HepG2 (cell line): ENCODE results near the gene HPS6. TPM values are rescaled to one million over a fixed set of nuclear protein-coding genes. Genes with fewer than 3 reads are reported as not detected.

Experiments
- AHDC1 ChIP-seq: sonication (generic); formaldehyde crosslinking; IDR thresholded peaks from 2 replicates; pipeline ENCODE4 v1.5.1; 2020; ENCODE audit warnings: mild to moderate bottlenecking, missing genetic modification reagents, borderline replicate concordance
- CC2D1A ChIP-seq: sonication (generic); formaldehyde crosslinking; IDR thresholded peaks from 2 replicates; pipeline ENCODE4 v1.8.1; 2023; ENCODE audit warnings: mild to moderate bottlenecking, missing genetic modification reagents
- CSRNP1 ChIP-seq: sonication (generic); formaldehyde crosslinking; IDR thresholded peaks from 2 replicates; pipeline ENCODE4 v1.8.1; 2023; ENCODE audit warnings: mild to moderate bottlenecking, missing genetic modification reagents
- ETV6 ChIP-seq: sonication (generic); formaldehyde crosslinking; conservative IDR thresholded peaks from 2 replicates; pipeline ENCODE4 v1.4.0; 2020; ENCODE audit warnings: missing genetic modification reagents
- FIP1L1 ChIP-seq: fragments of 200-400 bp; formaldehyde crosslinking; IDR thresholded peaks from 2 replicates; pipeline ENCODE4 v1.6.1; 2018; ENCODE audit warnings: low read depth, mild to moderate bottlenecking, low read length, moderate library complexity, borderline replicate concordance; ENCODE audit not compliant: insufficient read depth
- FOXA3 ChIP-seq: IDR thresholded peaks from 2 replicates; pipeline ENCODE4 v1.6.1; 2016; ENCODE audit warnings: missing genetic modification reagents, missing compliant biosample characterization
- HCFC1 ChIP-seq: fragments of 150-350 bp; IDR thresholded peaks from 2 replicates; pipeline ENCODE4 v1.6.1; 2014; ENCODE audit warnings: low read depth, low read length
- HMG20A ChIP-seq: IDR thresholded peaks from 2 replicates; pipeline ENCODE4 v1.6.1; 2016; ENCODE audit warnings: borderline replicate concordance
- JUNB ChIP-seq: sonication (generic); formaldehyde crosslinking; IDR thresholded peaks from 2 replicates; pipeline ENCODE4 v1.8.0; 2022; ENCODE audit warnings: missing genetic modification reagents, mild to moderate bottlenecking, borderline replicate concordance
- MBNL3 ChIP-seq: fragments of 250-450 bp; sonication (Bioruptor Pico); conservative IDR thresholded peaks from 2 replicates; pipeline ENCODE4 v1.8.0; 2022; ENCODE audit warnings: mild to moderate bottlenecking, inconsistent platforms
- NCOA5 ChIP-seq: sonication (generic); formaldehyde crosslinking; IDR thresholded peaks from 2 replicates; pipeline ENCODE4 v1.4.0; 2020; ENCODE audit warnings: missing genetic modification reagents
- RBFOX2 ChIP-seq: fragments of 200-400 bp; formaldehyde crosslinking; IDR thresholded peaks from 2 replicates; pipeline ENCODE4 v1.6.1; 2017; ENCODE audit warnings: low read depth, mild to moderate bottlenecking, low read length
- SSRP1 ChIP-seq: IDR thresholded peaks from 2 replicates; pipeline ENCODE4 v1.6.1; 2016; ENCODE audit warnings: control low read depth
- ZBTB10 ChIP-seq: sonication (generic); formaldehyde crosslinking; IDR thresholded peaks from 2 replicates; pipeline ENCODE4 v1.4.0; 2020; ENCODE audit warnings: missing genetic modification reagents, borderline replicate concordance
- ZNF12 ChIP-seq: sonication (generic); formaldehyde crosslinking; IDR thresholded peaks from 2 replicates; pipeline ENCODE4 v1.5.0; 2020; ENCODE audit warnings: missing genetic modification reagents
- ZNF205 ChIP-seq: IDR thresholded peaks from 2 replicates; pipeline ENCODE4 v1.6.1; 2018; ENCODE audit warnings: missing biosample characterization, missing genetic modification reagents
- ZNF225 ChIP-seq: sonication (generic); formaldehyde crosslinking; IDR thresholded peaks from 2 replicates; pipeline ENCODE4 v1.4.0; 2020; ENCODE audit warnings: mild to moderate bottlenecking, missing genetic modification reagents
- polyA plus RNA-seq, 8 experiments: library from polyadenylated mRNA; depleted of rRNA in 3 of 8; stranded (reverse) in 7 of 8; unstranded in 1 of 8; fragments of >200 nt; fragmentation: Illumina TruSeq in 4 of 8; extraction: Trizol in 4 of 8; gene quantifications; 2 replicates each; pipeline versions ENCODE4 v1.2.1 to v1.2.3, GENCODE V29; 2011 to 2016; ENCODE audit warnings: low read depth in 4 of 8, missing spikeins in 1 of 8, mixed read lengths in 1 of 8; ENCODE audit not compliant: insufficient read depth in 1 of 8
- total RNA-seq, 5 experiments: library from RNA; depleted of rRNA; stranded (reverse); fragments of >200 nt; fragmentation: Illumina TruSeq; extraction: Trizol; gene quantifications; 2 replicates each; pipeline ENCODE4 v1.2.3, GENCODE V29; 2016; ENCODE audit warnings: low read depth in 1 of 5
- TF ChIP-seq, protein P1 (sequence below): IDR thresholded peaks from 2 replicates; pipeline ENCODE4 v1.6.1; 2016; ENCODE audit warnings: control low read depth

HPS6 gene
- total and polyA plus RNA-seq, 2 of the 13 experiments (the other 11 are each of a cell fraction or from before 2014, with no cell fraction given), result 2.9 to 14.9 TPM

GRCh38 chr10:102064868-102065560 is at the start of gene HPS6 (continued):
- no peak for TF ChIP-seq ZNF12
- no peak for TF ChIP-seq HMG20A (CRISPR knock-in tag)
- TF ChIP-seq FOXA3 (CRISPR knock-in tag), result peak; percentile 21; the same call in 1 of the 2 replicates
- peak; percentile 30; the same call in 1 of the 2 replicates for TF ChIP-seq HCFC1
- TF ChIP-seq, protein P1, sequence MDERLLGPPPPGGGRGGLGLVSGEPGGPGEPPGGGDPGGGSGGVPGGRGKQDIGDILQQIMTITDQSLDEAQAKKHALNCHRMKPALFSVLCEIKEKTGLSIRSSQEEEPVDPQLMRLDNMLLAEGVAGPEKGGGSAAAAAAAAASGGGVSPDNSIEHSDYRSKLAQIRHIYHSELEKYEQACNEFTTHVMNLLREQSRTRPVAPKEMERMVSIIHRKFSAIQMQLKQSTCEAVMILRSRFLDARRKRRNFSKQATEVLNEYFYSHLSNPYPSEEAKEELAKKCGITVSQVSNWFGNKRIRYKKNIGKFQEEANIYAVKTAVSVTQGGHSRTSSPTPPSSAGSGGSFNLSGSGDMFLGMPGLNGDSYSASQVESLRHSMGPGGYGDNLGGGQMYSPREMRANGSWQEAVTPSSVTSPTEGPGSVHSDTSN (CRISPR knock-in tag), result no peak
- TF ChIP-seq CSRNP1 (CRISPR knock-in tag), result 0 out of 2 replicates have a peak, but pooled peaks have one; percentile 5
- TF ChIP-seq FIP1L1, result no peak
- no peak; the same call in 1 of the 2 replicates for TF ChIP-seq ZNF205
- no peak for TF ChIP-seq AHDC1 (CRISPR knock-in tag)
- TF ChIP-seq MBNL3, result no peak
- peak; percentile 77; the same call in 1 of the 2 replicates for TF ChIP-seq ZBTB10 (CRISPR knock-in tag)
- no peak for TF ChIP-seq ETV6 (CRISPR knock-in tag)
- TF ChIP-seq NCOA5 (CRISPR knock-in tag), result no peak
- TF ChIP-seq SSRP1 (CRISPR knock-in tag), result no peak
- peak; percentile 94 for TF ChIP-seq RBFOX2
- TF ChIP-seq CC2D1A (CRISPR knock-in tag), result no peak
- TF ChIP-seq ZNF225 (CRISPR knock-in tag), result no peak
- TF ChIP-seq JUNB (CRISPR knock-in tag), result no peak
